CD4-positive, alpha-beta T cell (primary cell): ENCODE data around the gene FOCAD. TPM values are rescaled to one million over a fixed set of nuclear protein-coding genes. Genes with fewer than 3 reads are reported as not detected.

Experiments
- ATAC-seq: fragments of 200-7000 bp; cut with Tn5 transposase; one replicate; pipeline ENCODE4 v1.10.0; 2022; ENCODE audit warnings: mild to moderate bottlenecking; ENCODE audit not compliant: poor library complexity
- CTCF ChIA-PET: fragments of 350-600 bp; sonication (Branson Sonifier 250); formaldehyde crosslinking; loops from one replicate; lab custom pipeline; 2021; ENCODE audit warnings: antibody characterized with exemption, inconsistent platforms; lab: Charles Lee
- POLR2A ChIA-PET: fragments of 350-600 bp; sonication (Branson Sonifier 250); formaldehyde crosslinking; loops from one replicate; lab custom pipeline; 2021; ENCODE audit warnings: antibody characterized with exemption, inconsistent platforms; lab: Charles Lee
- DNase-seq, 14 experiments: peaks; one replicate each; pipeline ENCODE4 v3.0.0-alpha.2; 2013 to 2020; ENCODE audit warnings: mixed read lengths in 2 of 14
- H3K27ac ChIP-seq, 2 donors: one replicate each; pipeline versions ENCODE4 v1.5.1 to v1.7.0; 2013; ENCODE audit warnings: low read length in 2 of 2, low read depth in 1 of 2, mild to moderate bottlenecking in 1 of 2
- H3K27me3 ChIP-seq, 2 experiments: 1 replicate in 1 of 2; 2 replicates in 1 of 2; pipeline versions ENCODE4 v1.6.1 to v1.7.0; 2013; ENCODE audit warnings: low read length in 2 of 2, control low read depth in 1 of 2, mild to moderate bottlenecking in 1 of 2, moderate library complexity in 1 of 2; ENCODE audit not compliant: insufficient read depth in 2 of 2, control insufficient read depth in 1 of 2
- H3K36me3 ChIP-seq: one replicate; pipeline ENCODE4 v1.6.1; 2013; ENCODE audit warnings: low read length, control low read depth; ENCODE audit not compliant: insufficient read depth
- H3K4me1 ChIP-seq: one replicate; pipeline ENCODE4 v1.6.1; 2013; ENCODE audit warnings: low read length, control low read depth; ENCODE audit not compliant: insufficient read depth
- H3K4me3 ChIP-seq: one replicate; pipeline ENCODE4 v1.5.1; 2013; ENCODE audit warnings: mild to moderate bottlenecking, low read length, moderate library complexity
- H3K9me3 ChIP-seq, 2 experiments: 1 replicate in 1 of 2; 2 replicates in 1 of 2; pipeline versions ENCODE4 v1.6.1 to v1.7.0; 2013; ENCODE audit warnings: low read length in 2 of 2, mild to moderate bottlenecking in 2 of 2, control low read depth in 1 of 2, moderate library complexity in 1 of 2; ENCODE audit not compliant: control insufficient read depth in 1 of 2, insufficient read depth in 1 of 2
- H3K27ac Mint-ChIP-seq: one replicate; pipeline ENCODE4 v1.8.0; 2020; ENCODE audit warnings: mixed read lengths
- H3K27me3 Mint-ChIP-seq: one replicate; pipeline ENCODE4 v1.8.0; 2021; ENCODE audit warnings: mixed read lengths
- H3K36me3 Mint-ChIP-seq: one replicate; pipeline ENCODE4 v1.8.0; 2021; ENCODE audit warnings: low read depth, mixed read lengths
- H3K4me1 Mint-ChIP-seq: one replicate; pipeline ENCODE4 v1.8.0; 2021; ENCODE audit warnings: low read depth, mixed read lengths
- H3K4me3 Mint-ChIP-seq: one replicate; pipeline ENCODE4 v1.8.0; 2020; ENCODE audit warnings: mild to moderate bottlenecking, mixed read lengths
- H3K9me3 Mint-ChIP-seq: one replicate; pipeline ENCODE4 v1.8.0; 2020; ENCODE audit warnings: mixed read lengths
- intact Hi-C, 2 experiments: fragments of 100-400 bp; cut with DNase I in 1 of 2; cut with micrococcal nuclease in 1 of 2; formaldehyde crosslinking; loops; one replicate each; pipeline versions ENCODE4 v1.15.1 to v1.9.0; 2023 to 2025; cut with DNase I, micrococcal nuclease
- total RNA-seq, 174 experiments: library from RNA in 2 of 174; stranded (reverse) in 2 of 174; gene quantifications; one replicate each; pipeline ENCODE4 v1.2.3 and lab custom pipeline; 2021 to 2026
- TF ChIP-seq, protein P1 (sequence below): fragments of 200-600 bp; IDR thresholded peaks from one replicate; pipeline ENCODE4 v1.8.0; 2022; ENCODE audit warnings: antibody characterized with exemption, mild to moderate bottlenecking

FOCAD gene
- total RNA-seq, 2 experiments from 2014 or later: 12.4 to 14.1 TPM

DNA sequence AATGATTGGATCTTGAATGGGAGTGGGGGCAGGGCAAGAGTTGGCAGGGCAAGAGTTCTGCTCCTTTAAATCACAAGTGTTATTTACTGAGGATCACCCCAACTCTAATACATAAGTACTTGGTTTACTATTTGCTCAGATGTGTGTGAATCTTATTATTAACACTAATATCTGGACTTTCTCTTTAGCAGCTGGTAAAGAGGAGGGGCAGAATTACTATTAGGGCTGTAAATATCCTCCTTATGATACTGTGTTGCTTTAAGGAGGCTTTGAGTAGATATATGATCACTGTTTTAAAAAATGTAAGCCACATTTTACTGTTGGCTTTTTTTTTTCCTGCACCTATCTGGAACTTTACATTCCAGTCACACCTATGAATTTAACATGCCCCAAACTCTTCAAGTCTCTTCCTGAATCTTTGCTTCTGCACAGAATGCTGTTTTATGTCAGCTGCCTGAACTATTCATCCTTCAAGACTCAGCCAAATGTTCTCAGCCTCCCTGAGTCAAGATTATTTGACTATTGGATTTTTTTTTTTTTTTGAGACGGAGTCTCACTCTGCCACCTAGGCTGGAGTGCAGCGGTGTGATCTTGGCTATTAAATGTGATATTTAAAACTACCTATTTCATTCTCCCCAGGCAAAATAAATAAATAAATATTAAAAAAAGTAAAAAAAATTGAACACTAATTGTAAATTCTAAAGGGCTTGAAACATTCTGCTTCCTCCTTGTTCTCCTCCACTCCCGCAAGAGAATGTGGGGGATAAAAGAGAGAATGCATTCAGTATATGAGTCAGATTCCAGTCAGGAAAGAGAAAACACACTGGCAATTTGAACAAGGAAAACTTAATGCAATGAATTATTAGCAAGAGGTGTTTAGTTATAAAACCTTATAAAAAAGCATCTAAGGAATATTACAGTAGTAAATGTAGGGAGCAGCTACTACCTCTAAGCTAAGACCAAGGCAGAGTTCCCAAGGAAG, 99.3 kb downstream of the FOCAD start:
- intact Hi-C loops: no loop called here
- no peaks in the 10 kb centered on the region for H3K36me3 ChIP-seq
- no peaks in the 10 kb centered on the region for H3K9me3 ChIP-seq
- Mint-ChIP-seq H3K27me3 (no peaks in the 10 kb centered on the region), H3K27ac (no peak overlapping the region), H3K36me3 (peaks cover 20% of the 10 kb centered on the region), H3K4me3 (no peak overlapping the region), H3K9me3 (no peaks in the 10 kb centered on the region), H3K4me1 (no peaks in the 10 kb centered on the region)
- ATAC-seq (no peak), DNase-seq (no peak)
- no peak overlapping the region for H3K4me3 ChIP-seq
- no peak overlapping the region for H3K27ac ChIP-seq
- no peaks in the 10 kb centered on the region for H3K27me3 ChIP-seq
- ChIA-PET CTCF (no interaction called here), POLR2A (interaction anchor here (0.6 kb wide), 1 partner anchor 71 kb away, joined by 4 read pairs; no protein-coding TSS in a partner anchor)
- TF ChIP-seq, protein P1, sequence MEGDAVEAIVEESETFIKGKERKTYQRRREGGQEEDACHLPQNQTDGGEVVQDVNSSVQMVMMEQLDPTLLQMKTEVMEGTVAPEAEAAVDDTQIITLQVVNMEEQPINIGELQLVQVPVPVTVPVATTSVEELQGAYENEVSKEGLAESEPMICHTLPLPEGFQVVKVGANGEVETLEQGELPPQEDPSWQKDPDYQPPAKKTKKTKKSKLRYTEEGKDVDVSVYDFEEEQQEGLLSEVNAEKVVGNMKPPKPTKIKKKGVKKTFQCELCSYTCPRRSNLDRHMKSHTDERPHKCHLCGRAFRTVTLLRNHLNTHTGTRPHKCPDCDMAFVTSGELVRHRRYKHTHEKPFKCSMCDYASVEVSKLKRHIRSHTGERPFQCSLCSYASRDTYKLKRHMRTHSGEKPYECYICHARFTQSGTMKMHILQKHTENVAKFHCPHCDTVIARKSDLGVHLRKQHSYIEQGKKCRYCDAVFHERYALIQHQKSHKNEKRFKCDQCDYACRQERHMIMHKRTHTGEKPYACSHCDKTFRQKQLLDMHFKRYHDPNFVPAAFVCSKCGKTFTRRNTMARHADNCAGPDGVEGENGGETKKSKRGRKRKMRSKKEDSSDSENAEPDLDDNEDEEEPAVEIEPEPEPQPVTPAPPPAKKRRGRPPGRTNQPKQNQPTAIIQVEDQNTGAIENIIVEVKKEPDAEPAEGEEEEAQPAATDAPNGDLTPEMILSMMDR: no peak
- no peaks in the 10 kb centered on the region for H3K4me1 ChIP-seq

DNA sequence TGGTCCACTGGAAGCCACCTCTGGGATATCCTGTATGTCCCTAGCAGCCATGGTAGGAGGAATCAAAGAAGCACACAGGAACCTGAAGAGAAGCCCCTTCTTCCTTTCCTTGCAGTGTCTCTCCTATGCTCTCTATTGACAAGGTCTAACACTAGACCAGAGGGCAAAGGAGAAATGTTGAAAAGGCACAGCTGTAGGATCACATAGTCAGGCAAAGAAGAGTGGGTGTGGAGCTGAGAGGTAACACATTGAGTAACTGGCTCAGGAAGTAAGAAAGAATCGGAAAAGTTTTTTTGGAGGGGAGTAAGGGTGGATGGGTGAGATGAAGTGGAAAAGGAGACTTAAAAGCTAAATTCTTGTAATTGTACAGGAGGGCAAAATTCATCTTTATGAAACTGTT, 100.1 kb downstream of the FOCAD start:
- ChIA-PET POLR2A (no interaction called here), CTCF (no interaction called here)
- no peak for DNase-seq
- H3K36me3 Mint-ChIP-seq: peaks cover 15% of the 10 kb centered on the region
- no peaks in the 10 kb centered on the region for H3K4me1 ChIP-seq
- H3K9me3 Mint-ChIP-seq: no peaks in the 10 kb centered on the region
- intact Hi-C loops: no loop called here
- ATAC-seq: no peak
- no peak overlapping the region for H3K27ac ChIP-seq
- no peak overlapping the region for H3K4me3 Mint-ChIP-seq
- H3K27me3 ChIP-seq: no peaks in the 10 kb centered on the region
- H3K4me1 Mint-ChIP-seq: no peaks in the 10 kb centered on the region
- H3K27ac Mint-ChIP-seq: no peak overlapping the region
- no peaks in the 10 kb centered on the region for H3K36me3 ChIP-seq
- TF ChIP-seq, protein P1: no peak
- no peak overlapping the region for H3K4me3 ChIP-seq
- no peaks in the 10 kb centered on the region for H3K9me3 ChIP-seq
- no peaks in the 10 kb centered on the region for H3K27me3 Mint-ChIP-seq

GRCh38 chr9:20786807-20787206, 102.7 kb downstream of the FOCAD start:
- TF ChIP-seq, protein P1: no peak
- H3K9me3 Mint-ChIP-seq: no peaks in the 10 kb centered on the region
- Histone ChIP-seq H3K27ac (no peak overlapping the region), H3K4me3 (no peak overlapping the region), H3K36me3 (peaks cover 6% of the 10 kb centered on the region), H3K9me3 (no peaks in the 10 kb centered on the region), H3K27me3 (no peaks in the 10 kb centered on the region), H3K4me1 (no peaks in the 10 kb centered on the region)
- H3K36me3 Mint-ChIP-seq: peaks cover 34% of the 10 kb centered on the region
- ChIA-PET CTCF (interaction anchor here (1.1 kb wide), 1 partner anchor 162 kb away, joined by 3 read pairs; no protein-coding TSS in a partner anchor), POLR2A (no interaction called here)
- H3K4me1 Mint-ChIP-seq: no peaks in the 10 kb centered on the region
- DNase-seq (no peak), ATAC-seq (no peak)
- no peak overlapping the region for H3K27ac Mint-ChIP-seq
- intact Hi-C loops: no loop called here
- no peaks in the 10 kb centered on the region for H3K27me3 Mint-ChIP-seq
- no peak overlapping the region for H3K4me3 Mint-ChIP-seq
